ENCODE data around the gene KCNRG. TPM values are rescaled to one million over a fixed set of nuclear protein-coding genes. Genes with fewer than 3 reads are reported as not detected.
"Not testable (repeated sequence)": the region's sequence is repeated elsewhere in the genome, so short reads cannot be mapped to it uniquely, and the experiment has no call there.

KCNRG gene
- total RNA-seq, 1 donor from 2014 or later, result 0.88 TPM

DNA sequence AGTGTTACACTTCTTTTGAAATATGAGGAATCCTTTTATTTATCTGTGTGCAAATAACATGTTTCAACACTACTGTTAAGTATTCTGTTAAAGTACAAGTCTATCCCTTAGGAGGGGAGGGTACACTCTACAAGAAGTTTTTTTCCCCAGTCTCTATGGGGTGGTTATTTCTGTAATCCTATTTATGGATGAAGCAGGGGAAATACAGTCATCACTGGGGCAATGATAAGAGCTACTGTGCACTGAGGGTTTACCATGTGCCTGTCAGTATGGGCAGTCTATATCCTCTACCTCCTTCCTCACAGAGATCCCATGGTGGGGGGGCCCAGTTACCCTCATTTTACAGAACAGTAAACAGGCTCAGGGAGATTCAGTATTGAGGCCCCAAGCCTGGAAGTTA, 35.0 kb upstream of the KCNRG start:
- Histone ChIP-seq H2AFZ (replicated peaks) (no peak overlapping the region), H3K9ac (no peak overlapping the region), H4K20me1 (ENCODE audit: low read depth) (no peaks in the 10 kb centered on the region), H3F3A (ENCODE audit: low read depth) (no peaks in the 10 kb centered on the region), H3K4me1 (no peaks in the 10 kb centered on the region), H3K27ac (no peak overlapping the region), H3K79me2 (ENCODE audit: low read depth) (no peaks in the 10 kb centered on the region), H3K27me3 (no peaks in the 10 kb centered on the region), H3K4me3 (no peak overlapping the region), H3K36me3 (no peaks in the 10 kb centered on the region), H3K4me2 (no peak overlapping the region), H3K9me3 (ENCODE audit: low read depth) (no peaks in the 10 kb centered on the region)
- no peak for TF ChIP-seq CTCF (IDR thresholded peaks at IDR 0.05)
- no peak overlapping the region for H3K4me3 Mint-ChIP-seq
- H3K4me1 Mint-ChIP-seq, result no peaks in the 10 kb centered on the region
- no peak for DNase-seq (ENCODE audit: low spot score)
- H3K27ac Mint-ChIP-seq, result no peak overlapping the region
- H3K27me3 Mint-ChIP-seq (ENCODE audit: insufficient read depth, low read depth), result peaks cover 6% of the 10 kb centered on the region
- no peaks in the 10 kb centered on the region for H3K9me3 Mint-ChIP-seq
- peaks cover 2% of the 10 kb centered on the region for H3K36me3 Mint-ChIP-seq

- no peak overlapping the region for H3K4me3 Mint-ChIP-seq
- H3K27ac Mint-ChIP-seq, result no peak overlapping the region
- Histone ChIP-seq H3F3A (ENCODE audit: low read depth) (no peaks in the 10 kb centered on the region), H3K4me1 (no peaks in the 10 kb centered on the region), H3K27ac (no peak overlapping the region), H3K9me3 (ENCODE audit: low read depth) (no peaks in the 10 kb centered on the region), H2AFZ (replicated peaks) (no peak overlapping the region), H3K4me2 (no peak overlapping the region), H3K4me3 (no peak overlapping the region), H4K20me1 (ENCODE audit: low read depth) (no peaks in the 10 kb centered on the region), H3K27me3 (no peaks in the 10 kb centered on the region), H3K9ac (no peak overlapping the region), H3K36me3 (no peaks in the 10 kb centered on the region), H3K79me2 (ENCODE audit: low read depth) (no peaks in the 10 kb centered on the region)
- DNase-seq (ENCODE audit: low spot score), result no peak
- H3K4me1 Mint-ChIP-seq, result no peaks in the 10 kb centered on the region
- peaks cover 2% of the 10 kb centered on the region for H3K36me3 Mint-ChIP-seq
- peaks cover 6% of the 10 kb centered on the region for H3K27me3 Mint-ChIP-seq (ENCODE audit: insufficient read depth, low read depth)
- TF ChIP-seq EZH2phosphoT487 (IDR thresholded peaks at IDR 0.05) (no peak), CTCF (IDR thresholded peaks at IDR 0.05) (no peak), EZH2 (IDR thresholded peaks at IDR 0.05) (no peak)
- H3K9me3 Mint-ChIP-seq, result no peaks in the 10 kb centered on the region
Measured at GRCh38 chr13:49985129-49985528, 30.1 kb upstream of the KCNRG start.

GRCh38 chr13:49986471-49986870, 28.8 kb upstream of the KCNRG start:
- H2AFZ ChIP-seq (replicated peaks), result no peak overlapping the region
- H3K9me3 ChIP-seq (ENCODE audit: low read depth), result no peaks in the 10 kb centered on the region
- no peak overlapping the region for H3K4me3 ChIP-seq
- no peaks in the 10 kb centered on the region for H3F3A ChIP-seq (ENCODE audit: low read depth)
- Mint-ChIP-seq H3K27me3 (ENCODE audit: insufficient read depth, low read depth) (peaks cover 4% of the 10 kb centered on the region), H3K9me3 (no peaks in the 10 kb centered on the region), H3K4me3 (no peak overlapping the region), H3K36me3 (peaks cover 2% of the 10 kb centered on the region), H3K27ac (no peak overlapping the region), H3K4me1 (no peaks in the 10 kb centered on the region)
- H3K4me1 ChIP-seq, result no peaks in the 10 kb centered on the region
- no peaks in the 10 kb centered on the region for H3K36me3 ChIP-seq
- no peaks in the 10 kb centered on the region for H3K79me2 ChIP-seq (ENCODE audit: low read depth)
- no peak overlapping the region for H3K27ac ChIP-seq
- TF ChIP-seq EZH2 (IDR thresholded peaks at IDR 0.05) (no peak), EZH2phosphoT487 (IDR thresholded peaks at IDR 0.05) (no peak), CTCF (IDR thresholded peaks at IDR 0.05) (no peak)
- H3K27me3 ChIP-seq, result no peaks in the 10 kb centered on the region
- DNase-seq (ENCODE audit: low spot score), result no peak
- no peak overlapping the region for H3K9ac ChIP-seq
- no peak overlapping the region for H3K4me2 ChIP-seq
- H4K20me1 ChIP-seq (ENCODE audit: low read depth), result no peaks in the 10 kb centered on the region

DNA sequence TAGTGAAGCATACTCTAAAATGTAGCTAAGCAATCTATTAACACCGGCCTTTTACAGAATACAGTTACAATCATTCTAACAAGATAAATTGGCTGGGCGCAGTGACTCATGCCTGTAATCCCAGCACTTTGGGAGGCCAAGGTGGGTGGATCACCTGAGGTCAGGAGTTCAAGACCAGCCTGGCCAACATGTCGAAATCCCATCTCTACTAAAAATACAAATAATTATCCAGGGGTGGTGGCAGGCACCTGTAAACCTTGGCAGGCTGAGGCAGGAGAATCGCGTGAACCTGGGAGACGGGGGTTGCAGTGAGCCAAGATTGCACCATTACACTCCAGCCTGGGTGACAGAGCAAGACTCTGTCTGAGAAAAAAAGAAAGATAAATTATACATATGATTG, 24.6 kb upstream of the KCNRG start:
- not testable (repeated sequence) for H3K4me3 Mint-ChIP-seq; H3K9me3 Mint-ChIP-seq; H3K36me3 ChIP-seq; H2AFZ ChIP-seq (replicated peaks); H3K4me3 ChIP-seq; H3K27ac ChIP-seq; H3K4me1 ChIP-seq; H3K27me3 ChIP-seq; H3K4me1 Mint-ChIP-seq; H3K36me3 Mint-ChIP-seq; DNase-seq (ENCODE audit: low spot score); H3F3A ChIP-seq (ENCODE audit: low read depth); H4K20me1 ChIP-seq (ENCODE audit: low read depth); H3K27ac Mint-ChIP-seq; H3K4me2 ChIP-seq; H3K9ac ChIP-seq; H3K27me3 Mint-ChIP-seq (ENCODE audit: insufficient read depth, low read depth); H3K79me2 ChIP-seq (ENCODE audit: low read depth); H3K9me3 ChIP-seq (ENCODE audit: low read depth)
